ENCODE data around the gene KDF1.
"Not testable (repeated sequence)": the region's sequence is repeated elsewhere in the genome, so short reads cannot be mapped to it uniquely, and the experiment has no call there.

KDF1 gene

DNA sequence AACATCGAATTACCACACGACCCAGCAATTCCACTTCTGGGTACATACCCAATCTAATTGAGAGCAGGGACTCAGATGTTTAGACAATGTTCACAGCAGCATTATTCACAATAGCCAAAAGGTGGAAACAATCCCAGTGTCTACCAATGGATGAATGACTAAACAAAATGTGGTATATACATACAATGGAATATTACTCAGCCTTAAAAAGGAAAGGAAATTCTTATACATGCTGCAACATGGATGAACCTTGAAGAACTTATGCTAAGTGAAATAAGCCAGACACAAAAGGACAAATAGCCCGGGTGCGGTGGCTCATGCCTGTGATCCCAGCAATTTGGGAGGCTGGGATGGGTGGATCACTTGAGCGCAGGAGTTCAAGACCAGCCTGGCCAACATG lies 6.9 kb downstream of the KDF1 start:
- DNase-seq, result no peak

DNA sequence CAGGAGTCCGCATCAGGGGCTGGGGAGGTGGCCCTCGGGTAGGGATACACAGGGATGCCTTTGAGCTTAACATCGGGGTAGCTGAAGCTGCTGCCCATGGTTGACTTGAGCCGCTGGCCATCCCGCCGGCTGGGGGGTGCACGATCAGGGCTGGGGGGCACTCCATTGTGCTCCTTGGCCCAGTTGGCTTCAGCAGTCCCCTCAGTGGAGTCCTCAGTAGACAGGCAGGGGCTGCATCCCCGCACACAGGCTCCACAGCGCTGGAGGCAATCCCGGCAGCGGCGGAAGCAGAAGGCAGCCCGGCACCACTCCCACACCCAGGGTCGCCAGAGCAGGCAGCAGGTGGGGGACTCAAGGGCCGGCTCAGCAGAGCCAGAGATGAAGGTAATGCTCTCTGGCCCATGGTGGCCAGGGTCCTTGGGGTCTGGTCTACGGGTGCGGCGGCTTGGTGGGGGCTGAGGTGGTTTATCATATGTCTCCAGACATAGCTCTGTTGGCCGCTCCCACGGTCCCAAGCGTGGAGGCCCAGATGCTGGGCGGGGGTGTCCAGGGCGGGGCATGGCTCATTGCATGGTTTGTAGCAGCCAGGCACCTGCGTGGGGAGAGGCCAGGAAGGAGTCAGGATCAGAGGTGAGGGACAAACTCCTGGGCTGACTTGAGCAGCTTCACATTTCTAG lies 8.3 kb downstream of the KDF1 start:
- no peak for DNase-seq

DNA sequence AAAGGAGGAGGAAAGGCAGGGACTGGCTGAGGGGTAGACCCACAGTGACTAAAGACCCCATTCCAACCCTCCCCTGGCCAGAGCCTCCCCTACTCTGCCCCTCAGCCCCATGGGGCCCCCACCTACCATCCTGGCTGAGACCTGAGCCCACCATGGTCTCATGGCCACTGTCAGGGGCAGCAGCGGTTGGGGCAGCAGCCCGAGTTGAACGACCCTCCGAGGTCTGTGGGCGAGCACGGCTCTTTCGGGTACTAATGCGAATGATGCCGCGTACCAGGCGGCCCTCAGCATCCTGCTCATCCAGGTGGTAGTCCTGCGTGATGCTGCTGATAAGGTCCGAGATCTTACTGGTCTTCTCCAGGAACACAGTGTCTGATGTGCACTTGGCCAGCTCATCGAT lies 9.1 kb downstream of the KDF1 start:
- DNase-seq, result no peak

DNA sequence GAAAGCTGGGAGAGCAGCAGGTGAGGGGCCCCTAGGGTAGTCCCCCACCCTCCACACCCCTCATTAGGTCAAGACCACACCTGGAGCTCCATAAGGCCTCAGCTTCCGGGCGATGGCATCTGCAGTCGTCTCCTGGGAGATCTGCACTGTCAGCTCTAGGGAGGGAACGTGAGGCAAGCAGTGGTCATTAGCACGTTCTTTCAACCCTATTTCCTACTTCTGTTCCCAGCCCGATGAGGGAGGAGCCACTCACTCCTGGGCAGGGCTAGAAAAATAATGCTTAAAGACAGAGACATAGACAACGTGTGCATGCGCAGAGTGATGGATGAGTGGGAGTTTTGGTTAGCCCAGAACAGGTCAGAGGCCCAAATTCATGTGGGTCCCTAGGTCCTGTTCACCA lies 9.7 kb downstream of the KDF1 start:
- DNase-seq, result no peak

DNA sequence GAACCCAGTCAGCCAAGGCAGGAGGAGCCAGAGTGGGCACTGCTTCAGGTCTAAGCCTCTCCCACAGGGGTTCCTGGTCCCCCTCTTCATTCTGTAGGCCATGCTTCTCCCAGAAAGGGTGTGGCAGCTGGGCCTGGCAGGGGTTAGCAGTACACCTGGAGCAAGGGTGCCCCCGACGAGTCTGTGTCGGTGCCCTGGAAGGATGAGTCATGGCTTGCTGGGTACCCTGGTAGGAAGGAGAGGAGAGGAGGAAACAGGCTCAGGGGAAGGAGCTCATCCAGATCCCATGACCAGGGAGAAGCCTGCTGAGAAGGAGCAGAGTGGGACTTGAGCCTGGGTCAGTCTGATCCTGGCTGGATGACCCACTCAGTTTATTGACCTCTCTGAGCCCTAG lies 10.3 kb downstream of the KDF1 start:
- no peak for DNase-seq

DNA sequence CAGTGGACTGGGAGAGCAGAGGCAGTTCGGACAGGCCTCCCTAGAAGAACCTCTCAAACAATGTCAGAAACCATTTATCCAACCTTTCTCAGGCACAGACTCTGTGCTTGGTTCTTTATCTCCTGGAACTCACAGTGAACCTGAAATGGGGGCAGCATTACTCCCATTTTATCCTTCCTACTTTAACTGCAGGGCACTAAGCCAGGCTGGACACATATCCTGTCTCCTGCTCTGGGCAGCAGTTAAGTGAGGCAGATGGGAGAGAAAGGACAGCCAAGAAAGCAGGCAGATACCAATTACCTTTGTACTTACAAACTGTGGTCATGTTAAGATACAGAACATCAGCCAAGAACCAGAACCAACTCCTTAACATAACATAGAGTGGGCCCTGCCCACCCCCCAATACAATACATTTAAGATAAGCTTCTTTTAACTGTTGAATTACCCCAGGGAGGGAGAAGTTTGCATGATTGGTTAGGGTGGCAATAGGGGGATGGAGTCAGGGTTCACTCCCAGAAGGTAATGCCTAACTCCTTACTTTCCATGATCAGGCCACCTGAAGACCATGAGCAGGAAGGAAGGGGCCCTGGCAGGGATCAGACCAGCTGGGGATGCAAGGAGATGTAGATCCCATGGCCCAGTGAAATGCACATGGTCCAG lies 10.9 kb downstream of the KDF1 start:
- DNase-seq, result no peak

DNA sequence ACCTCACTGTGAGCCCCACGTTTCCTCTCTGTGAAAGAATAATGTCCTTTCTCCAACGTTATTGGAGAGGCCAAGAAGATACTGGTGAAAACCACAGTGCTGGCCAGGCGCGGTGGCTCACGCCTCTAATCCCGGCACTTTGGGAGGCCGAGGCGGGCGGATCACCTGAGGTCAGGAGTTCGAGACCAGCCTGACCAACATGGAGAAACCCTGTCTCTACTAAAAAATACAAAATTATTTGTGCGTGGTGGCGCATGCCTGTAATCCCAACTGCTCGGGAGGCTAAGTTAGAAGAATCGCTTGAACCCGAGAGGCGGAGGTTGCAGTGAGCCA lies 11.6 kb downstream of the KDF1 start:
- DNase-seq, result not testable (repeated sequence)

DNA sequence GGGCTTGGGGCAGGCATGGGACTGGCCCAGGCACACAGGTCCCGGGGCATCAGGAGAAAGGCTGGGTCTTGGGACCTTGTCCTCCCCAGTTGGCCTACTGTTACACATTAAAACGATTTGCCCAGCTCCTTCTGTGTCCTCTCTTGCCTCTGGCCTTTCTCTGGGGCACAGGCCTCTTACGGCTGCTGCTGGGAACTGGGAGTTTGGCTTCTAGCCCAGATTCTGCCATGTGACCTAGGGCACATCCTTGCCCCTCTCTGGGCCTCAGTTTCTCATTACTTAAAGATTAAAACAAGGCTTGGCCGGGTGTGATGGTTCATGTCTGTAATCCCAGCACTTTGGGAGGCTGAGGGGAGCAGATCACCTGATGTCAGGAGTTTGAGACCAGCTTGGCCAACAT lies 14.0 kb downstream of the KDF1 start:
- DNase-seq, result no peak

DNA sequence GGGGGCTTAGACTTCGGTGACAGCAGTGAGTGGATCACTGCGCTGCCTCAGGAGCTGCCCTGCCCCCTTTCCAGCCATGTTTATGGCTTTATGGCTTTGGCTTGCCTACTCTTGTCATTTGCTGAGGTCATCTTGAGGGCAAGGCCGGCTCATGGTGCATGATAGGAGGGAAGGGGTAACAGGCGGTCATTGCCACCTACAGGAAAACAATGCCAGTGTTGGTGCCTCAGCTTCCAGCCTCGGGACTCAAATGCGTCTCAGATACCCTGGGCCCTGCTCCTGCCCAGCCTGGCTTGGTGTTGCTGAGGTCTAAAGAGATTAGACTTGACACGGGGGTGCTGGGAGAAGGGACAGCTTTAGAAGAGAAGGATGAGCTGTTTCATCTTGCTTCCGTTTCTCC lies 14.5 kb downstream of the KDF1 start:
- no peak for DNase-seq

DNA sequence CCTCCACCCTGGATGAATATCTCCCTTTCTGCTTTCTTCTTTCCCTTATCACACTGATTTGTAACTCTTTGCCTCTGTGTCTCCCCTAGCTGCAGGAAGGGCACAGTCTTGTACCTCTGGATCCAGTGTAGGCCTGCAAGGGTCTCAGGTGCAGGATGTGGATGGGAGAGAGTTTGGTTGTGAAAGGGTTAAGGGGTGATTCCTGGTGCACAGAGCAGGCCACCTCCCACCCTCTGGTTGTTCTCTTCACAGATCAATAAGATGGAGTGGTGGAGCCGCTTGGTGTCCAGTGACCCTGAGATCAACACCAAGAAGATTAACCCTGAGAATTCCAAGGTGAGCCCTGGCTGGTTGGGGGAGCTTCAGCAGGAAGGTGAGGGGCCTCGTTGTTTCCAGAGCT lies 15.1 kb downstream of the KDF1 start:
- no peak for DNase-seq

DNA sequence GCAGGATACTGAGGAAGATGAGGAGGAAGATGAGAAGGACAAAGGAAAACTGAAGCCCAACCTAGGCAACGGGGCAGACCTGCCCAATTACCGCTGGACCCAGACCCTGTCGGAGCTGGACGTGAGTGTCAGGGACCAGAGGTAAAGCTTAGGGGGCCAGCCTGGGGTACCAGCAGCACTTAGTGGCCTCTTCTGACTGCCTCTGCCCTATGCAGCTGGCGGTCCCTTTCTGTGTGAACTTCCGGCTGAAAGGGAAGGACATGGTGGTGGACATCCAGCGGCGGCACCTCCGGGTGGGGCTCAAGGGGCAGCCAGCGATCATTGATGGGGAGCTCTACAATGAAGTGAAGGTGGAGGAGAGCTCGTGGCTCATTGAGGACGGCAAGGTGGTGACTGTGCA lies 17.6 kb downstream of the KDF1 start:
- no peak for DNase-seq

DNA sequence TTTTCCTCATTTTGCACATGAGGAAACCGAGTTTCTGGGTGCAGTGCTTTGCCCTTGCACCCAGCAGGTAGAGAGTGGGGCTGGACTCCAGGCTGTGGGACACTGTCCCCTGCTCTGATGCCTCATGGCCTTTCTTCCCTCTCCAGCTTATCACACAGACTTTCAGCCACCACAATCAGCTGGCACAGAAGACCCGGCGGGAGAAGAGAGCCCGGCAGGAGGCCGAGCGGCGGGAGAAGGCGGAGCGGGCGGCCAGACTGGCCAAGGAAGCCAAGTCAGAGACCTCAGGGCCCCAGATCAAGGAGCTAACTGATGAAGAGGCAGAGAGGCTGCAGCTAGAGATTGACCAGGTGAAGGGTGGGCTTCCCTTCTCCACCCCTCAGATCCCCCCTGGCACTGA lies 19.0 kb downstream of the KDF1 start:
- DNase-seq, result no peak

DNA sequence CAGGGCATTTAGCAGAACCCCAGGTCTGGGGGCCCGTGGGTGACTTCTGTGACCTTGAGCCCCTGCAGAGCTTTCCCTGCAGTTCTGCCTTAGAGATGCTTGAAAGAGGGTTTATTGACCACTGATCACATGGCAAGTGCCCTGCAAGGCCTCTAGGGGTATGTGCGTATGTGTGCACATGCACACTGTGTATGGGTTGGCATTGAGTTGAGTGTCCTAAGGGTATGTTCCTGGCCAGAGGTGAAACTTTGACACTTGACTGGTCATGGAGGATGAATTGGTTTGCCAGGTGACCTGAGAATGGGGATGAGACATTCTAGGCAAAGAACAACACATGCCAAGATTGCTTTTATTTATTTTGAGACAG lies 21.6 kb downstream of the KDF1 start:
- DNase-seq, result no peak

DNA sequence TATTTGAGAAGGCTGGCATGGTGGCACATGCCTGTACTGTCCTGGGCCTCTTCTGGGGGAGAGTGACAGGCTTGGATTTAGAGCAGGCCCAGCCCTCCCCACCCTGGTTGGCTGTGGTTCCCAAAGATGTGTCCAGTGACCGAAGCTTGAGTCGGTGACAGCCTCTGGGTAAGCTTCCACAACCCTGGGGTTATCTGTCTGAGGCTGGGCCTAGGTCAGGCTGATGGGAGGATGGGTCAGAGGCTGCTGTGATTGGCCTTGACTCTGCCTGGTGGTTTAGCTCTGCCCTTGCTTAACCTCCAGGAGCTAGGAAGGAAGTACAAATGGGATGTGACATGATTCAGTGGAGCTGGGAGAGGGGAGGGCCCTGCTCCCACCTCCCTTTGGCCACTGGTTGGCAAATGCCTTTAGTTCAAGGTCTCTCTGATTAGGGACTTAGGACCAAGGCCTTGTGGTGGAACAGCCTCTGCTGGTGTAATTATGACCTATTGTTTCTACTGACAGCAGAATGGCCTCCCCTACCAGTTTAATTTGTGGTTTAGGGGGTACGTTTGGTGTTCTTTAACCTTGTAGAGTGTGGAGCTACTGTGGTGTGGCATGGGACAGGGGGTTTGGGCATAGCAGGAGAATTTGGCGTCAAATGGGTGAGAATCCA lies 22.1 kb downstream of the KDF1 start:
- DNase-seq, result no peak

DNA sequence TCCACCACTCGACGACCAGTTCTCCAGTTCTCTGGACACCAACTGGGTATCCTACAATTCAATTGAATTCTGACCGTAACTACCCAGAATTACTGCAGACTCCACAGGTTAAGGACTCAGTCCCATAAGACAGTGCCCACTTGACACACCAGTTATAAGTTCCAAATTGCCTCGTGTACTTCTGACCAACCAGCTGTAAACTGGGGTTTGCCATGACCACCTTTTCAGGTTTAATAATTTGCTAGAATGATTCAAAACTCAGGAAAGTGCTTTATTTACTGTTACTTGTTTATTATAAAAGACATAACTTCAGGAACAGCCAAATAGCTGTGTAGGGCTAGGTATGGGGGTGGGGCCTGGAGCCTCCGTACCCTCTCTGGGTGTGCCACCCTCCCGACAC lies 23.4 kb downstream of the KDF1 start:
- DNase-seq, result no peak

DNA sequence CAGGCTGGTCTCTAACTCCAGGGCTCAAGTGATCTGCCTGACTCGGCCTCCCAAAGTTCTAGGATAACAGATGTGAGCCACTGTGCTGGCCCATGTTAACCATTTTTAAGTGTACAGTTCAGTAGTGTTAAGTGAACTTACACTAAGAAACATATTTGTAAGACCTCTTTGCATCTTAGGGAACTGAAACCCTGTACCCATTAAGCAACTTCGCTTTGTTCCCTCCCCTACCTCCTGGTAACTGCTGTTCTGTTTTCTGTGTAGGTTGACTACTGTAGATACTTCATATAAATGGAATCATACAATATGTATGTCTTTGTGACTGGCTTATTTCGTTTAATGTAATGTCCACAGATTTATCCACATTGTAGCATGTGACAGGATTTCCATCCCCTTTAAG lies 27.7 kb downstream of the KDF1 start:
- no peak for DNase-seq

DNA sequence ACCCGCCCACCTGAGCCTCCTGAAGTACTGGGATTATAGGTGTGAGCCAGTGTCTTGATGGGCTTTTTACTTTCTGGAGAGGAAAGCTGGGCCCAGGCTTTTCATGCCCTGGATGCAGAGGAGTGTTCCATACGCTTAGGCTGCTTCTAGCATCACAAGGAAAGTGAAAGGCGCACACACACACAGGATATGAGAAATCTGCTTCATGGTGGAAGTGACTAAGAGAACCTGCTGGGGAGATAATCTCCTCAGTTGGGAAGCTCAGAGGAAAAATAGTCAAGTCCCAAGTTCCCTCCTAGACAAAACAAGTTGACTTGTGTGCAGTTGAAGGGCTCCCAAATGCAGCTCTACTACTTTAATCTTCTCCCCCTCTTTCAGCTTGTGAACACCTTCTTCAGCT lies 36.6 kb downstream of the KDF1 start:
- DNase-seq, result no peak

DNA sequence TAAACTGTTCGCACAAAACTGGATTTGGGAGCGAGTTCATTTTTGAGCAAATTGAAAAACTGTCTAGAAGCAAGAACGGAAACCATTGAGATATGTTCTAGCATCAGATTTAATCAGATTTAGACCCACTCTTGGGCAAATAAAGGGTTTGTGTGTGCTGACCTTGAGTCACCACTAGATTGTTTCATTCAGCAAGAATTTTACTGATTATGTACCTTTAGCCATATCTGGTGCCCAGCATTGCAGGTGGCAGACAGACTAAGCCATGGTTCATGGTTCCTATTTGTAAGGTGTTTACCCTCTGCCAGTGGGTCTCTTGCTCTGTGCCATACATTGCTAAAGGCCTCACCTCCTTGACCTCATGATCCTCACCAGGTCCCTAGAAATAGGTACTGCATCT lies 37.4 kb downstream of the KDF1 start:
- no peak for DNase-seq

DNA sequence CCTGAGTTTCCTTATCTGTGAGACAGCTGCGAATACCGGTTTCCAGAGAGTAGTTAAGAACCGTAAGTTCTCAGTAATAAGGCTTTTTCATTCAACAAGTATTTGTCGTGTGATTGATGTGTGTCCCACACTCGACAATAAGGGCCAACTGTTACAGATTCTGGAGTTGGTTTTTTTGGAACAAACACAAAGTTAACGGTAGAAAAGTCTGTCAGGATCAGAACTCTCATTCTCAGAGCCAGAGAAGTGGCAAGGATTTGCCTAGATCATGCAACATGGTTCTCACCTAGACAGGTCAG lies 37.9 kb downstream of the KDF1 start:
- no peak for DNase-seq

DNA sequence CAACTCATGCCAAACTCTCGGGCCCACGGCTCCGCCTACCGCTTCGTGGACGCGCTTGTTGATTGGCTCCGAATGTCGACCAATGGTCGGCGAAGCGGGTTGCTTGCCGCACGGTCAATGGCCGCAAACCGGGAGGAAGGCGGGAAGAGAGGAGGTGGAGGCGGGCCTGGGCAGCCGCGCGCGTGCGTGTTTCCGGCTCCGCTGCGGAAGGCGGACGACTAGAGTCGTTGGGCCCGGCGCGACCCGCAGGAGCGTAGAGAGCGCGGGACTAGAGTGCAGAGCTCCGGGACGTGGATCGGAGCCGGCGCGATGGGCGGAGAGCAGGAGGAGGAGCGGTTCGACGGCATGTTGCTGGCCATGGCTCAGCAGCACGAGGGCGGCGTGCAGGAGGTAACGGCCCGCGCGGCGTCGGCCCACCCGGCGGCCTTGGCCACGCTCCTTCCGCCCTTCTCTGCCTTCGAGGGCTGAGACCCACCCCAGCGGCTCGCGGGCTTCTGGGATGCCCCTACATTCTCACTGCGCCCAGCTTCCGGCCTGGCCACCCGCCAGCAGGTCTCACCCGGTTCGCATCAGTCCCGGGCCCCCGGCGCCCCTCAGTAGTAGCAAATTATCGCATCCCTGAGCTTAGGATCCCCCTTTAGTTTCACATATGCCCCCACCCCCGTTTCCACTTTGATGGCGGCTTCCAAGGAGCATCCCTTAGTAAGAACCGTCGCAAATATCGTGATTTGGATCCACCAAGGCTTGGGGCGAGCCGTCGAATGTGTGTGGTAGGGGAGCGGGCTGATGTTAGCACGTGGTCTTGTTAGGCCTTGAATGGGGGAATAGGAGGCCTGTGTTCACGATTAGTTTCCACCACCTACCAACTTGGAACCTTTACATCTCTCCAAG lies 38.5 kb downstream of the KDF1 start, which contains the start of gene NUDC:
Gene NUDC (plus strand): TSS at position 204 of the 891 bp plus-strand sequence. CDS start 106 bp downstream, at position 310.
- DNase-seq, result peak; percentile 96

DNA sequence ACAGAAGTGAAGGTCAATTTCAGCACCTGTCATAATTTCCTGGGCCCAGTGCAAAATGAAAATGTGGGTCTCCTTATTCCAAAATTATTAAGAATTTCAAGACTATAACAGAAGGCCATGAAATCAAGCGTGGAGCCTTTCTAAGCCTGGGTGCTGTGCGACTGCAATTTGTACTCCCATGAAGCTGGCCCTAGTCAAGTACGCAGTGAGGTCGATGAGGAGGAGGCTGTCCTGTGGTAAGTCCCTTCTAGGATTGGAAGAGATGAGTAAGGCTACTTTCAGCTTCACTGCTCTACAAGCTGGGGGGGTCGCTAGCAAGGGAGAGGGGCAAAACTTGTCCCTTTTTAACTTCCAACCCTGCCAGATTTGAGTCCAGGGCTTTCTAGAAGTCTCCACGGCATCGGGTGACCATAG lies 39.1 kb downstream of the KDF1 start:
- DNase-seq, result no peak

DNA sequence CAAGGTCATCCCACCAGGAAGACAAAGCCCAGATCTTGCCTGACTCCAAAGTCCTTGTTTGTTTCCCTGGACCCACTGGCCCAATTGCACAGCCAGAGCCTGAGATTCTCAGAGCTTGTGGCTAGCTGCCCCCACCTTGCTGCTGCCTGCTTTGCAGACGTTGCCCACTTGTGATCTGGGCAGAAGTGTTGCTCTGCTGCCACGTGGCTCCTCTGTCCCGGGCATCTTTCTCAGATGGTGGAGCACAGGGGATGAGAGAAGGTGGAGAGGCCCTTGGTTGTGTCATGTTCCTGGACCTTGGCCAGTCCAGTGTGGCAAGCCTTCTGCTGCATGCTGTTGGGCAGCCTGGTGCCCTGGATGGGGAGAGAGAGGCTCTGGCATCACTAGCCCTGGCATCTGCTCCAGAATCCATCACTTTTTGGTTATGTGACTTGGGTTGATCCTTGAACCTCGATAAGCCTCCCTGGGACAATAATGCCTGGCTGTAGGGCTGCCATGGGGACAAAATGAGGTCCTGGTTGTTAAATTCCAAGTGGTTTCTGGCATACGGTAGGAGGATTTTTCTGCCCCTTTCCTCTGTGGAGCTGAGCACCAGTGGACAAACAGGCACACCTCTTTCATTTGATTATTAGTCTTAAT lies 44.9 kb downstream of the KDF1 start:
- DNase-seq, result no peak
